Muscle of leg (tissue), 11 donors: ENCODE data around the gene TCERG1L. TPM values are rescaled to one million over a fixed set of nuclear protein-coding genes. Genes with fewer than 3 reads are reported as not detected.

Experiments
- DNase-seq: peaks from one replicate; pipeline ENCODE4 v3.0.0; 2013
- H3K27ac ChIP-seq: one replicate; pipeline ENCODE4 v1.5.1; 2013; ENCODE audit warnings: mild to moderate bottlenecking, low read length, control low read depth
- H3K27me3 ChIP-seq: one replicate; pipeline ENCODE4 v1.6.1; 2013; ENCODE audit warnings: low read length; ENCODE audit not compliant: control insufficient read depth, insufficient read depth
- H3K36me3 ChIP-seq: one replicate; pipeline ENCODE4 v1.6.1; 2013; ENCODE audit warnings: low read length; ENCODE audit not compliant: control insufficient read depth, insufficient read depth
- H3K4me1 ChIP-seq: one replicate; pipeline ENCODE4 v1.6.1; 2013; ENCODE audit warnings: low read length; ENCODE audit not compliant: control insufficient read depth, insufficient read depth
- H3K4me3 ChIP-seq: one replicate; pipeline ENCODE4 v1.5.1; 2013; ENCODE audit warnings: low read length, control low read depth
- H3K9me3 ChIP-seq: replicated peaks from 2 replicates; pipeline ENCODE4 v1.6.1; 2013; ENCODE audit warnings: low read depth, low read length; ENCODE audit not compliant: control insufficient read depth
- WGBS: methylation state at CpG from one replicate; pipeline ENCODE4 v1.1.5; 2013; ENCODE audit warnings: missing lambda C conversion rate; ENCODE audit not compliant: insufficient coverage; 5-methylcytosine and 5-hydroxymethylcytosine counted together
- polyA plus RNA-seq, 8 donors: library from polyadenylated mRNA; unstranded; fragments of 120-200 nt; gene quantifications; one replicate each; pipeline versions ENCODE4 v1.2.1 to v1.2.3, GENCODE V29; 2013; ENCODE audit warnings: inconsistent platforms in 1 of 8, low replicate concordance in 1 of 8; ENCODE audit not compliant: insufficient read length in 8 of 8, insufficient read depth in 1 of 8
- total RNA-seq: library from RNA; stranded (reverse); fragments of 120-200 nt; gene quantifications from one replicate; pipeline ENCODE4 v1.2.4, GENCODE V29; 2013

Gene TCERG1L
- total and polyA plus RNA-seq, 9 donors: 0.04 to 1.1 (median 0.15) TPM

- Histone ChIP-seq H3K4me1 (no peaks in the 10 kb centered on the region), H3K9me3 (peaks cover 3% of the 10 kb centered on the region), H3K36me3 (no peaks in the 10 kb centered on the region), H3K4me3 (no peak overlapping the region), H3K27me3 (peaks cover 2% of the 10 kb centered on the region), H3K27ac (no peak overlapping the region)
- 89% methylated on average over 14 of the region's 15 CpGs for WGBS
- no peak for DNase-seq
These were observed 38.5 kb downstream of the TCERG1L start for GRCh38 chr10:131272897-131273451.

GRCh38 chr10:131271966-131272365, 39.6 kb downstream of the TCERG1L start:
- Histone ChIP-seq H3K27me3 (peaks cover 2% of the 10 kb centered on the region), H3K4me3 (no peak overlapping the region), H3K36me3 (no peaks in the 10 kb centered on the region), H3K4me1 (no peaks in the 10 kb centered on the region), H3K9me3 (peaks cover 3% of the 10 kb centered on the region), H3K27ac (no peak overlapping the region)
- no peak for DNase-seq
- WGBS: 71% methylated on average over 8 of the region's 12 CpGs

- no peak overlapping the region for H3K4me3 ChIP-seq
- H3K27me3 ChIP-seq: peaks cover 2% of the 10 kb centered on the region
- peaks cover 3% of the 10 kb centered on the region for H3K9me3 ChIP-seq
- no peaks in the 10 kb centered on the region for H3K4me1 ChIP-seq
- H3K27ac ChIP-seq: no peak overlapping the region
- DNase-seq: no peak
- WGBS: 78% methylated on average over 9 of the region's 13 CpGs
- H3K36me3 ChIP-seq: no peaks in the 10 kb centered on the region
These were observed 40.2 kb downstream of the TCERG1L start for GRCh38 chr10:131271195-131271880.

- no peak overlapping the region for H3K27ac ChIP-seq
- H3K36me3 ChIP-seq: no peaks in the 10 kb centered on the region
- H3K4me1 ChIP-seq: no peaks in the 10 kb centered on the region
- H3K27me3 ChIP-seq: no peaks in the 10 kb centered on the region
- H3K4me3 ChIP-seq: no peak overlapping the region
- H3K9me3 ChIP-seq: peaks cover 3% of the 10 kb centered on the region
- no peak for DNase-seq
- WGBS: 74% methylated on average over 16 of the region's 16 CpGs
These were observed 40.9 kb downstream of the TCERG1L start for GRCh38 chr10:131270461-131271190.

DNA sequence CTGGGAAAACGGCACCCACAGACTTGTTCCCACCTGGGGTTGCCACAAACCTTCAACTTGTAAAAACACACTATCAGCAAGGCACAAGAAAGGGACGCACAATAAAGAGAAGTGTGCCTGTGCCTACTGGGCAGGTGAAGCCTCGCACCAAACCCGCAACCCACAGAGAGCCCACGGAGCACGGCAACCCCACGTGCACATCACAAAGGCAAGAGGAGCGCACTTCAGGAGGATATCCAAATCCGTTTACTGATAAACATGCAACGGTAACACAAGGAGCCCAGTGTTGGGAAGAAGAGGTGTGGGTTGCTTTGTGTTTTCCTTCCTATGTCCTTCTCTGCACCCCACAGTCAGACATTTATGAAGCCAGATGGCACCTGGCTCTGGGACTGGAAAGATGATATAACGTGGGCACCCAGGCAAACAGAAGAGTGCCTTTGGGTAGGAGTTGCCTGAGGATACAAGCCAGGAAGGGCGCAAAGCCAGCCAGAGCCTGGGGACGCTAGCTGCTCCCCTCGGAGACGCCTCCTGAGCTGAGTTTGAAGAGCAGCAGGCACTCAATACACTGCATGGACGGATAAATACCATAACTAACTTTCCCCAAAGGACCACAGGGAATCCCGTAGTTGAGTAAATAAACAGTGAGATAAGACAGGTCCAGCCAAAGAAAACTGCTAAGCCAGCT, 41.6 kb downstream of the TCERG1L start:
- H3K27ac ChIP-seq: no peak overlapping the region
- 76% methylated on average over 8 of the region's 17 CpGs for WGBS
- DNase-seq: no peak
- no peaks in the 10 kb centered on the region for H3K36me3 ChIP-seq
- no peaks in the 10 kb centered on the region for H3K4me1 ChIP-seq
- no peaks in the 10 kb centered on the region for H3K27me3 ChIP-seq
- no peak overlapping the region for H3K4me3 ChIP-seq
- peaks cover 3% of the 10 kb centered on the region for H3K9me3 ChIP-seq

DNA sequence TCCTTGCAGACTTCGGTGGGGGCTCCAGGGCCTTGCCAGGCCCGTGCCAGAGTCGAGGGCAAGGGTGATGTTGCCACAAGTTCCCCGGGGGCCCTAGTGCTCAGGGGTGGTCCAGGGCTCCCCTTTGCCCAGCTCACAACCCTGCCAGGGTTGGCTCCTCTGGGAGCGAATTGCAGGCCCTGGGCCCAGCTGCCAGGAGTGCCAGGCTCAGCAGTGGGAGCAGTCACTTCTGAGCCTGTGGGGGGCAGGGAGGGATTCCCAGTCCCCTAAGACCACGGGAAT, 43.8 kb downstream of the TCERG1L start:
- no peak overlapping the region for H3K4me3 ChIP-seq
- peaks cover 5% of the 10 kb centered on the region for H3K27me3 ChIP-seq
- 84% methylated on average over 6 of the region's 6 CpGs for WGBS
- DNase-seq: no peak
- H3K9me3 ChIP-seq: peaks cover 3% of the 10 kb centered on the region
- no peaks in the 10 kb centered on the region for H3K36me3 ChIP-seq
- H3K4me1 ChIP-seq: no peaks in the 10 kb centered on the region
- H3K27ac ChIP-seq: no peak overlapping the region

- Histone ChIP-seq H3K27me3 (peaks cover 5% of the 10 kb centered on the region), H3K36me3 (no peaks in the 10 kb centered on the region), H3K27ac (no peak overlapping the region), H3K4me1 (no peaks in the 10 kb centered on the region), H3K9me3 (peaks cover 3% of the 10 kb centered on the region), H3K4me3 (no peak overlapping the region)
- no peak for DNase-seq
- 88% methylated on average over 14 of the region's 14 CpGs for WGBS
These were observed 44.3 kb downstream of the TCERG1L start for GRCh38 chr10:131266936-131267813.

- peaks cover 3% of the 10 kb centered on the region for H3K9me3 ChIP-seq
- no peak overlapping the region for H3K27ac ChIP-seq
- H3K36me3 ChIP-seq: no peaks in the 10 kb centered on the region
- no peak overlapping the region for H3K4me3 ChIP-seq
- no peak for DNase-seq
- 74% methylated on average over 6 of the region's 11 CpGs for WGBS
- H3K27me3 ChIP-seq: peaks cover 7% of the 10 kb centered on the region
- no peaks in the 10 kb centered on the region for H3K4me1 ChIP-seq
These were observed 47.3 kb downstream of the TCERG1L start for GRCh38 chr10:131264110-131264788.

DNA sequence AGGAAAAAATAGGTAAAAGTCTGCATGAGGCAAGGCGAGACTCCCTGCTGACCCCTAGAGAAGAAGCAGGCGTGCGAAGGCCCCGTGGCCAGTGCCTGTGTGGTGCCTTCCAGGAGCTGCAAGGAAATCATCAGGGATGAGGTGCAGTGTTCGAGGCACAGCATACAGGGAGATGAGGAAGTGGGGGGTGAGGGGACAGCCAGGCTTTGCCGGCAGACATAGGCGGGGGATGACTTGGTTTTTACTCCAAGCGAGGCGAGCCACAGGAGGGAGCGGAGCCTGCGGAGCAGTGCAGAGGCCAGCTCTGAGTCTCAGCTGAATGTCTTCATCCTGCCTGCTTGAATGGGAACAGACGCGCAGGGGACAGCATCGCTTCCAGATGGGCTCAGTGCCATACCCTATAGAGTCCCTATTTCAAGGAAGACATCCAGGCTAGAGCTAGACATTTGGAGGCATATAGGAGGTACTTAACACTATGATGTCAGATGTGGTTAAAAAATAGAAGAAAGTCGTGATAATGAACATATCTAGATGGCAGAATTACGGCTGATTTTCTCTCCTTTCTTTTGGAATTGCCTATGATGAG, 49.5 kb downstream of the TCERG1L start:
- H3K4me3 ChIP-seq: no peak overlapping the region
- 62% methylated on average over 9 of the region's 16 CpGs for WGBS
- H3K4me1 ChIP-seq: no peaks in the 10 kb centered on the region
- no peak overlapping the region for H3K27ac ChIP-seq
- H3K9me3 ChIP-seq: no peaks in the 10 kb centered on the region
- no peak for DNase-seq
- peaks cover 7% of the 10 kb centered on the region for H3K27me3 ChIP-seq
- H3K36me3 ChIP-seq: no peaks in the 10 kb centered on the region
